Progenitor cell of endocrine pancreas (in vitro differentiated cells): Measurements from ENCODE around the gene MARCHF10. TPM values are rescaled to one million over a fixed set of nuclear protein-coding genes. Genes with fewer than 3 reads are reported as not detected.

ENCODE experiments used
- DNase-seq: peaks from one replicate; pipeline ENCODE4 v3.0.0; 2021; ENCODE audit warnings: low spot score; ENCODE audit not compliant: unreplicated experiment
- H3K27ac Mint-ChIP-seq: 2 replicates; pipeline ENCODE4 v1.8.0; 2021; ENCODE audit warnings: mild to moderate bottlenecking, moderate library complexity, mixed read lengths
- H3K27me3 Mint-ChIP-seq: 2 replicates; pipeline ENCODE4 v1.8.0; 2021; ENCODE audit warnings: mixed read lengths
- H3K36me3 Mint-ChIP-seq: 2 replicates; pipeline ENCODE4 v1.8.0; 2022; ENCODE audit warnings: mixed read lengths; ENCODE audit not compliant: insufficient read depth
- H3K4me1 Mint-ChIP-seq: 2 replicates; pipeline ENCODE4 v1.8.0; 2021; ENCODE audit warnings: low read depth, mixed read lengths
- H3K4me3 Mint-ChIP-seq: 2 replicates; pipeline ENCODE4 v1.8.0; 2021; ENCODE audit warnings: low read depth, mild to moderate bottlenecking, moderate library complexity, mixed read lengths
- H3K9me3 Mint-ChIP-seq: 2 replicates; pipeline ENCODE4 v1.8.0; 2021; ENCODE audit warnings: low read depth, mixed read lengths
- total RNA-seq: library from RNA; stranded (reverse); gene quantifications from 2 replicates; pipeline ENCODE4 v1.2.1, GENCODE V29; 2021
- TF ChIP-seq, protein P1 (sequence below): fragments of 200-600 bp; sonication (generic); IDR thresholded peaks from one replicate; pipeline ENCODE4 v1.5.0; 2021; ENCODE audit warnings: antibody characterized with exemption, mild to moderate bottlenecking; ENCODE audit not compliant: unreplicated experiment

The MARCHF10 gene
- total RNA-seq, 1 donor from 2014 or later: not detected

DNA sequence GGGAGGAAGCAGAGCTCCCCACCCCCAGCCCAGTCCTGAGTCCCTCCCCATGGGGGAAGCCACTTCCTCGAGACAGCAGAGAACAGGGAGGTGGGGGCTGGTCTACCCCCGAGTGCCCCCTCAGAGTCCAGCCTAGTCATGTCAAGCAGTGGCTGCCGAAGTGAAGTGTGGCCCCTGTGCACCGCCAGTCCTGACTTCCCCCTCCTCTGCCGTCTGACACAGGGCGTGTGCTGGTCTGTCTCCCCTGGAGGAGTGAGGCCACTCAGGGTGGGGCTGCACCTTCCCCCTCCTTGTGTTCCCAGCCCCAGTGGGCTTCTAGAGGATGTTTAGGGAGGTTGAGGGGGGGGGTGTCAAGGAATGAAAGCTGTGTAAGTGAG, 133.8 kb downstream of the MARCHF10 start:
- no peak overlapping the region for H3K4me3 Mint-ChIP-seq
- no peak overlapping the region for H3K27ac Mint-ChIP-seq
- no peaks in the 10 kb centered on the region for H3K36me3 Mint-ChIP-seq
- TF ChIP-seq, protein P1, sequence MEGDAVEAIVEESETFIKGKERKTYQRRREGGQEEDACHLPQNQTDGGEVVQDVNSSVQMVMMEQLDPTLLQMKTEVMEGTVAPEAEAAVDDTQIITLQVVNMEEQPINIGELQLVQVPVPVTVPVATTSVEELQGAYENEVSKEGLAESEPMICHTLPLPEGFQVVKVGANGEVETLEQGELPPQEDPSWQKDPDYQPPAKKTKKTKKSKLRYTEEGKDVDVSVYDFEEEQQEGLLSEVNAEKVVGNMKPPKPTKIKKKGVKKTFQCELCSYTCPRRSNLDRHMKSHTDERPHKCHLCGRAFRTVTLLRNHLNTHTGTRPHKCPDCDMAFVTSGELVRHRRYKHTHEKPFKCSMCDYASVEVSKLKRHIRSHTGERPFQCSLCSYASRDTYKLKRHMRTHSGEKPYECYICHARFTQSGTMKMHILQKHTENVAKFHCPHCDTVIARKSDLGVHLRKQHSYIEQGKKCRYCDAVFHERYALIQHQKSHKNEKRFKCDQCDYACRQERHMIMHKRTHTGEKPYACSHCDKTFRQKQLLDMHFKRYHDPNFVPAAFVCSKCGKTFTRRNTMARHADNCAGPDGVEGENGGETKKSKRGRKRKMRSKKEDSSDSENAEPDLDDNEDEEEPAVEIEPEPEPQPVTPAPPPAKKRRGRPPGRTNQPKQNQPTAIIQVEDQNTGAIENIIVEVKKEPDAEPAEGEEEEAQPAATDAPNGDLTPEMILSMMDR: no peak
- no peaks in the 10 kb centered on the region for H3K9me3 Mint-ChIP-seq
- no peaks in the 10 kb centered on the region for H3K4me1 Mint-ChIP-seq
- H3K27me3 Mint-ChIP-seq: no peaks in the 10 kb centered on the region
- no peak for DNase-seq

DNA sequence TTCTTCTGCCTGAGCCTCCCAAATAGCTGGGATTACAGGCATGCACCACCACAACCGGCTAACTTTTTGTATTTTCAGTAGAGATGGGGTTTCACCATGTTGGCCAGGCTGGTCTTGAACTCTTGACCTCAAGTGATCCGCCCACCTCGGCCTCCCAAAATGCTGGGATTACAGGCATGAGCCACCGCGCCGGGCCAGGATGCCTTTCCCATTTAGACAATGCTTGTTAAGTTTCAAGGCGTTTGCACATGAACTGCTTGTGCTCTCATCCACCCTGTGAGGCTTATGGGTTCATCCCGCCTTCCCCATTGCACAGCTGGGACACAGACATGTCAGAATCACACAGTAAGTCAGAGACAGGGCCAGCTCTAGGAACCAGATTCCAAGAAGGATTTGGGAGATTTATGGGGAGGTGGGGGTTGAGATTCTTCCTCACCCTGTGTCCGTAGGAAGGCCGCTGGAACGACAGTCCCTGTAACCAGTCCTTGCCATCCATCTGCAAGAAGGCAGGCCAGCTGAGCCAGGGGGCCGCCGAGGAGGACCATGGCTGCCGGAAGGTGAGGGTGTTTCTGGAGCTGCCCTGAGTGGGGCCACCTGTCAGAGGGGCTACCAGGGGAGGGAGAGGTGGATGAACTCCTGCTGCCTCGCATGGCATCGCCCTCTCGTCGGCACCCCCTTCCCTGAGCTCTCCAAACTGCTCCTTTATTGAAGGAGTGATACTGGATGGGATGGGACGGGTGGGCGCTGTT, 134.3 kb downstream of the MARCHF10 start:
- Mint-ChIP-seq H3K27ac (no peak overlapping the region), H3K4me1 (no peaks in the 10 kb centered on the region), H3K27me3 (no peaks in the 10 kb centered on the region), H3K4me3 (no peak overlapping the region), H3K9me3 (no peaks in the 10 kb centered on the region), H3K36me3 (no peaks in the 10 kb centered on the region)
- DNase-seq: no peak
- TF ChIP-seq, protein P1: no peak

DNA sequence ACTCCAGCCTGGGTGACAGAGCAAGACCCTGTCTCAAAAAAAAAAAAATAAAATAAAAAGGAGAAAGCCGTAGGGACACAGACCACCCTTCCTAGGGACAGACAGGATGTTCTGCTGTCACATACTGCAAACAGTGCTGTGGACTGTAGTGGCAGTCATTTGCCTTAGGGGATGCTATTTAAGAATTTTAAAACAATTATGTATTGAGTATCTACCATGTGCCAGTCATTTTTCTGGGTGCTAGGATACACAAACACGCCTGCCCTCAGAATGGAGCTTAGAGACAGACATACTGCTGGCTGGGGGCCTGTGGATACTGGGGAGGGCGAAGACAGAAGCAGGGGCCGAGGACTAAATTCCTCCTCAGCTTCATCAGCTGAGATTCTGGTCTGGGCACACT, 135.2 kb downstream of the MARCHF10 start:
- Mint-ChIP-seq H3K4me1 (no peaks in the 10 kb centered on the region), H3K4me3 (no peak overlapping the region), H3K36me3 (no peaks in the 10 kb centered on the region), H3K9me3 (no peaks in the 10 kb centered on the region), H3K27me3 (no peaks in the 10 kb centered on the region), H3K27ac (no peak overlapping the region)
- TF ChIP-seq, protein P1: no peak
- no peak for DNase-seq

DNA sequence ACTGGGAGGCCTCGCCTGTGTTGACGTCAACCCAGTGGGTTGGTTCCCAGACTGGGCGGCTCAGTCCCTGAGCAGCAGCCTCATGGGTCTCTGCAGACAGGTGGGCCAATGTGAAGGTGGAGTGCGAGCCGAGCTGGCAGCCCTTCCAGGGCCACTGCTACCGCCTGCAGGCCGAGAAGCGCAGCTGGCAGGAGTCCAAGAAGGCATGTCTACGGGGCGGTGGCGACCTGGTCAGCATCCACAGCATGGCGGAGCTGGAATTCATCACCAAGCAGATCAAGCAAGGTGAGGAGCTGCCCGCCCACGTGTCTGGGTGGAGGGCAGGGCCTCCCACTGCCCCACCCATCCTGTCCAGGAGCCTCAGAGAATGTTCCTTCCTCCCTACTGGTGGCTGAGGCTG, 136.6 kb downstream of the MARCHF10 start:
- TF ChIP-seq, protein P1: no peak
- Mint-ChIP-seq H3K4me3 (no peak overlapping the region), H3K9me3 (no peaks in the 10 kb centered on the region), H3K27ac (no peak overlapping the region), H3K4me1 (no peaks in the 10 kb centered on the region), H3K36me3 (no peaks in the 10 kb centered on the region), H3K27me3 (no peaks in the 10 kb centered on the region)
- no peak for DNase-seq

DNA sequence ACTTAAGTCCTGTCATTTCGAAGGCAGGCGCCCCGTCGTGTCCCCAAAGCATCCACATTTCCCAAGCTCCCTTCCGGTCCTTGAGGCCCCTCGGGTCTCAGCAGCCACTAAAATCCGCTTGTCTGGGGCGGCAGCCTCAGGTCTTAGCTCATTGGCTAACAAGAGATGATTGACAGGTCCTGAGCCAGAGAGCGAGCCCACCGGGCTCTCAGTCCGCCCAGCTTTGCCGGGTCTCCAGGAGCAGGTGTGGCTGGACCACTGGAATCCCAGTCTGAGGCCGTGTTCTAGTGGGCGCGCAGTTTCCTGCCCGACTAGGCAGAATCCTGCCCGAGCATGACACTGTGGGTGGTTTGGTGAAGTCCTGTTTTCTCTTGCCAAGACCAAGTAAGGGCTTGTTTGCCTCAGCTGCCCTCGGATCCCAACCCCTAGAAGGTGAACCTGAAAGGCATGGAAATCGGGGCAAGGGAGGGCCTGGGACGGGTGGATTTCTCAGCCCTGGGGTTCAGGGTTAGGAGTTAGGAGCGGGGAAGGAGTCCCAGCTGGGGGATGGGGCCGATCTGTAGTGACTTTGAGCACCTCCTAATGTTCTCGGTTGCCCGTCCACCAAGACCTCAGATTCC, 137.8 kb downstream of the MARCHF10 start:
- Mint-ChIP-seq H3K27me3 (no peaks in the 10 kb centered on the region), H3K36me3 (no peaks in the 10 kb centered on the region), H3K27ac (no peak overlapping the region), H3K4me1 (no peaks in the 10 kb centered on the region), H3K4me3 (no peak overlapping the region), H3K9me3 (no peaks in the 10 kb centered on the region)
- no peak for DNase-seq
- TF ChIP-seq, protein P1: no peak
